OCI-LY7 (cell line): Measurements from ENCODE around the gene DCAF4.

Experiments used
- CTCF ChIP-seq: fragments of 200-600 bp; sonication (generic); conservative IDR thresholded peaks from 2 replicates; pipeline ENCODE4 v1.5.1; 2014; ENCODE audit warnings: mild to moderate bottlenecking, antibody characterized with exemption, low read length, moderate library complexity, mixed read lengths
- EZH2phosphoT487 ChIP-seq: fragments of 200-600 bp; sonication (generic); IDR thresholded peaks from 2 replicates; pipeline ENCODE4 v1.6.1; 2018; ENCODE audit warnings: low read depth, borderline replicate concordance, mild to moderate bottlenecking, mixed run types, antibody characterized with exemption, low read length, moderate library complexity, mixed read lengths

- TF ChIP-seq CTCF (no peak), EZH2phosphoT487 (no peak)
Observed at GRCh38 chr14:72925171-72925759, 999 bp upstream of the DCAF4 start.
